Skeletal muscle cell (primary cell): ENCODE measurements around the gene BATF3.
A peak's percentile ranks its signal among the peaks of the same experiment; 100 is the strongest.
"Not testable (repeated sequence)": the region's sequence is repeated elsewhere in the genome, so short reads cannot be mapped to it uniquely, and the experiment has no call there.

ENCODE experiments used
- DNase-seq: peaks from one replicate; pipeline ENCODE4 v3.0.0-alpha.2; 2010; ENCODE audit warnings: low read depth
- H3K4me3 ChIP-seq: 2 replicates; pipeline ENCODE4 v1.5.1; 2011; ENCODE audit warnings: low read depth, mild to moderate bottlenecking, control low read depth, low read length, moderate library complexity

BATF3 gene, protein sequence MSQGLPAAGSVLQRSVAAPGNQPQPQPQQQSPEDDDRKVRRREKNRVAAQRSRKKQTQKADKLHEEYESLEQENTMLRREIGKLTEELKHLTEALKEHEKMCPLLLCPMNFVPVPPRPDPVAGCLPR

DNA sequence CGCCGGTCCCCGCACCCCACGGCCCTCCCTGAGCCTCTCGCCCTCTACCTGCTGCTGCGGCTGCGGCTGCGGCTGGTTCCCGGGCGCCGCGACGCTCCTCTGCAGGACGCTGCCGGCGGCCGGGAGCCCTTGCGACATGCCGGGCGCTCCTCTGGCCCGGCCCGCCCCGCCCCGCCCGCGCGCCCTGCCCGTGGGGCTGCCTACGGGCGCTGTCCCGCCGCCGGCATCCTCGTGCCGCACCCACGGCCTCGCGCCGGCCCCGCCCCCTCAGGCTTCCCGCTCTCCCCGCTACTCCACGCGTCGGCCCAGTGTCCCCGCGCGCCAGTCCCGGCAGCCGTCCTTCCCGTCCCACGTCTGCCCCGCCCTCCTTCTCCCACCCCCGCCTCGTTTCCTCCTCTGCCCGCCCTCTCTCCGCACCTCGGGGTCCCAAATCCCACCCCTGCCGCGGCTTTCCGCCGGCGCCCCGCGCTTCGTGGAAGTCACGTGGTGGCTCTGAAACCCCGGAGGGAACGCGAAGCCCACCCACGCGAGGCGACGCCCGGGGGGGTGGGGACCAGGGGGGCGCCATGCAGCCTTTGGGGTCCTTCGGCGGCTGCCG, at the start of gene BATF3:
BATF3 (minus strand) TSS at position 216 of the 598 bp plus-strand sequence; CDS start at position 138, 78 bp downstream.
- H3K4me3 ChIP-seq = peak within 1 kb of the TSS; percentile 59
- DNase-seq = no peak

DNA sequence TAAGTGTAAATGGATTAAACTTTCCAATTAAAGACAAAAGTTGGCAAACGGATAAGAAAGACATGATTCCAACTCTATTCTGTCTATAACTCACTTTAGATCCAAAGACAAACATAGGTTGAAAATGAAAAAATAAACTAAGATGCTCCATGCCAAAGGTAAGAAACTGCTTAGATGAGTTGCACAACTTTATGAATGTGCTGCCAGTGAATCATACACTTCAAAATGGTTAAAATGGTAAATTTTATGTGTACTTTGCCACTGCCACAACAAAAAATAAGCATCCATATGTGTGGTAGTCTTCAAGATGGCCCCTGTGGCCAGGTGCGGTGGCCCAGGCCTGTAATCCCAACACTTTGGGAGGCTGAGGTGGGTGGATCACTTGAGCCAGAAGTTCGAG, 46.9 kb upstream of the BATF3 start:
- no peak for DNase-seq
- no peak overlapping the region for H3K4me3 ChIP-seq

- DNase-seq = no peak
- no peak overlapping the region for H3K4me3 ChIP-seq
These were observed 45.7 kb upstream of the BATF3 start for GRCh38 chr1:212745303-212745702.

GRCh38 chr1:212743901-212744475, 44.3 kb upstream of the BATF3 start:
- DNase-seq = no peak
- no peak overlapping the region for H3K4me3 ChIP-seq

GRCh38 chr1:212738330-212738729, 38.7 kb upstream of the BATF3 start:
- H3K4me3 ChIP-seq = no peak overlapping the region
- DNase-seq = no peak

DNA sequence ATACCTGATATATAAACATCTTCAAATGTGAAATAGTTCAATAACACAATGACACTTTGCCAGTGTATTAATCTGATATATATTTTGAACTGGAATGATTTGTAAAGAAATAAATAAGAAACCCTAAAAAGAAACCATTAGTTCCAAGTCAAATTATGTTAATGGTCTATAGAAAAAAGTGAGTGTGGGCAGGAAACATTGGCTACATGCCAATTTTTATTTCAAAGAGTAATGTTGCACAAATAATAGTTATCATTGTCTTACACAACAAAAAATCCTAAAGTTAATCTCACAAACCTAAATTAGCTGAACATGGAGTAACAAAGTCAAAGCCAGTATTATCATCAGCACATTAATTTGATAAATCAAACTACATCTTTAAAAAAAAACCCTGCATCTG, 37.9 kb upstream of the BATF3 start:
- H3K4me3 ChIP-seq = no peak overlapping the region

DNA sequence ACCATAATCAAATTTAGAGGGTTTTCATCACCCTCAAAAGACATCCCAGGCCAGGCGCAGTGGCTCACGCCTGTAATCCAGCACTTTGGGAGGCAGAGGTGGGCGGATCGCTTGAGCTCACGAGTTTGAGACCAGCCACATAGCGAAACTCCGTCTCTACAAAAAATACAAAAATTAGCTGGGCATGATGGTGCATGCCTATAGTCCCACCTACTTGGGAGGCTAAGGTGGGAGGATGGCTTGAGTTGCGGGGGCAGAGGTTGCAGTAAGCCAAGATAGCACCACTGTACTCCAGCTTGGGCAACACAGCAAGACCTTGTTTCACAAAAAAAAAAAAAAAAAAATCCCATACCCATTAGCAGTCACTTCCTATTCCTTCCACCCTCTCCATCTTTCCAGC, 33.5 kb upstream of the BATF3 start:
- DNase-seq = no peak
- H3K4me3 ChIP-seq = no peak overlapping the region

More for the DNA sequence above, 37.9 kb upstream of the BATF3 start:
- no peak for DNase-seq

GRCh38 chr1:212731630-212732029, 32.0 kb upstream of the BATF3 start:
- no peak for DNase-seq
- no peak overlapping the region for H3K4me3 ChIP-seq

GRCh38 chr1:212728606-212729005, 29.0 kb upstream of the BATF3 start:
- no peak overlapping the region for H3K4me3 ChIP-seq
- DNase-seq = no peak

GRCh38 chr1:212727386-212728181, 27.9 kb upstream of the BATF3 start:
- peak; percentile 10 for DNase-seq
- no peak overlapping the region for H3K4me3 ChIP-seq

DNA sequence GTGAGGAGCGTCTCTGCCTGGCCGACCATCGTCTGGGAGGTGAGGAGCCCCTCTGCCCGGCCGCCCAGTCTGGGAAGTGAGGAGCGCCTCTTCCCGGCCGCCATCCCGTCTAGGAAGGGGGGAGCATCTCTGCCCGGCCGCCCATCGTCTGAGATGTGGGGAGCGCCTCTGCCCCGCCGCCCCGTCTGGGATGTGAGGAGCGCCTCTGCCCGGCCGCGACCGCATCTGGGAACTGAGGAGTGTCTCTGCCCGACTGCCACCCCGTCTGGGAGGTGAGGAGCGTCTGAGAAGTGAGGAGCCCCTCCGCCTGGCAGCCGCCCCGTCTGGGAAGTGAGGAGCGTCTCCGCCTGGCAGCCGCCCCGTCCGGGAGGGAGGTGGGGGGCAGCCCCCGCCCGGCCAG, 25.0 kb upstream of the BATF3 start:
- H3K4me3 ChIP-seq, DNase-seq: not testable (repeated sequence)

GRCh38 chr1:212722270-212722957, 22.8 kb upstream of the BATF3 start:
- no peak overlapping the region for H3K4me3 ChIP-seq
- no peak for DNase-seq

- H3K4me3 ChIP-seq = no peak overlapping the region
- DNase-seq = peak; percentile 36
These were observed 22.0 kb upstream of the BATF3 start for GRCh38 chr1:212721388-212722247.

- DNase-seq = no peak
These were observed 20.0 kb upstream of the BATF3 start for GRCh38 chr1:212719633-212720032.

DNA sequence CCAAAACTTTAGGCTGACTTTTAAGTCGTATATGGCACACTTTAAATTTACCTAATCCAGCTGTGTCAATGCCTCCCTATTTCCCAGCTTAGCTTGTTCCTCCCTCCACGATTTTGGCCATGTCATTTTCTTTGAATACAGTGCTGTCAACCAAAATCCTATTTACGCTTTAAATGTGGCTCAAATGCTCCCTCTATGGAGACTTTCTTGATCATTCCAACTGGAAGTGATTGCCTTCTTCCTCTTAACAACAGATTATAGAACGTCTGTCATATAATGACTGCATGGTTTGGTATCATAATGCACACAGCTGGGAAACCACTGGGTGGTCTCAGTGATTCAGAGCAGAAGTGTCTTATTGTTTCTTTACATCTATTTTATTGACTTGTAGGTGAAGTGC, 18.9 kb upstream of the BATF3 start:
- H3K4me3 ChIP-seq = no peak overlapping the region
- no peak for DNase-seq

More at GRCh38 chr1:212719633-212720032, 20.0 kb upstream of the BATF3 start:
- no peak overlapping the region for H3K4me3 ChIP-seq

GRCh38 chr1:212716161-212716560, 16.5 kb upstream of the BATF3 start:
- no peak for DNase-seq

GRCh38 chr1:212713465-212714136, 14.0 kb upstream of the BATF3 start:
- DNase-seq = no peak
- H3K4me3 ChIP-seq = no peak overlapping the region

More at GRCh38 chr1:212716161-212716560, 16.5 kb upstream of the BATF3 start:
- H3K4me3 ChIP-seq = no peak overlapping the region
